ENCODE results near the gene SMAD6. TPM values are rescaled to one million over a fixed set of nuclear protein-coding genes. Genes with fewer than 3 reads are reported as not detected.

SMAD6 gene
- total and polyA plus RNA-seq, 2 experiments from 2014 or later: 3.6 to 32.9 TPM

DNA sequence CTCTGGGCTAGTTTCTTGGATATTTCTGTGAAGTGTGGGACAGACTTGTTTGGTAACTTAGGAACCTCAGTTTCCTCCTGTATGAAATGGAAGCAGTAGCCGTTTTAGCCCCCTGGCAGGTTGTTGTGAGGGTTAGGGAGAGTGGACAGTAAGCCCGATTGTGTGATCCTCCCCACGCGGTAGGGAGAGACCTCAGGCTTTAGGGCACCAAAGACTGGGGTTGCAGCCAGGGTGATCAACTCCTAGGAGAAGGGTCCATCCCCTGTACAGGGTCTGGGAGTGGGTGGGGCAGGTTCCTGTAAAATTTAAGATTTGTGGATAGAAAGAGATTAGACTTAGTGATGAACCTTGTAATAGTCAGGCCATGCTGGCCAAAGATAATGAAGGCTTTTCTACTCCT lies 120.5 kb downstream of the SMAD6 start:
- H3K27me3 ChIP-seq (replicated peaks; ENCODE audit: insufficient read depth): no peaks in the 10 kb centered on the region
- no peak overlapping the region for H3K4me3 ChIP-seq
- TF ChIP-seq EZH2phosphoT487 (IDR thresholded peaks at IDR 0.05; ENCODE audit: insufficient read depth, low read depth): no peak
- TF ChIP-seq EZH2 (IDR thresholded peaks at IDR 0.05; ENCODE audit: insufficient read depth, poor library complexity, severe bottlenecking): no peak
- WGBS, 2 experiments (ENCODE audit: low coverage in 1 of 2, low lambda C conversion rate in 2 of 2, missing lambda C conversion rate in 2 of 2): 95 to 98% methylated on average over 4 of the region's 4 CpGs
- H3K4me2 ChIP-seq (ENCODE audit: unreplicated experiment): no peak overlapping the region
- no peaks in the 10 kb centered on the region for H3K9me2 ChIP-seq (ENCODE audit: insufficient read depth)
- no peak overlapping the region for H3K27ac ChIP-seq
- no peak overlapping the region for H2AFZ ChIP-seq
- H3K9me3 ChIP-seq (ENCODE audit: low read depth): no peaks in the 10 kb centered on the region
- H3K4me1 ChIP-seq (ENCODE audit: insufficient read depth): peaks cover 18% of the 10 kb centered on the region
- no peak for DNase-seq
- no peaks in the 10 kb centered on the region for H3K36me3 ChIP-seq (ENCODE audit: low read depth)
- H3F3A ChIP-seq (ENCODE audit: insufficient read depth): peaks cover 17% of the 10 kb centered on the region; the same call in 1 of the 2 replicates
- in situ Hi-C loops (cut with MboI): no loop called here
- no peaks in the 10 kb centered on the region for H3K79me2 ChIP-seq (ENCODE audit: insufficient read depth)
- H4K20me1 ChIP-seq (ENCODE audit: insufficient read depth): no peaks in the 10 kb centered on the region
- no peak overlapping the region for H3K9ac ChIP-seq

DNA sequence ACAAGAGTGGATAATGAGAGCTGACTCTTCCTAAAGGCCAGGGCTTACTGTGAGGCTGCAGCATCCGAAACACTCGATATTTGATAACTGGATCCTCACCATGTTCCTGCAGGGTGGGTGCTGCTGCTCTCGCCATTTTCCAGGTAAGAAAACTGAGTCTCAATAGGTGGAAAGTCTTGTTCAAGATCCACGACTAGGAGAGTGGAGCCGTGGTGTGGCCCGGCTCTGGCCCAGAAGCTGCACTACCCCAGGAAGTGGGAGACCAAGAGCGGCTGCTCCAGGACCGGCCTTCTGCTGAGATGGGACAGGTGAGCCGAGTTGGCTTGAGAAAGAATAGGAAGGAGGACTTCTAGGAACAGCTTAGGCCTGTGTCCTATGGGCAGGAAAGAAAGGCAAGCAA lies 121.6 kb downstream of the SMAD6 start:
- H3K9ac ChIP-seq: no peak overlapping the region
- H3K36me3 ChIP-seq (ENCODE audit: low read depth): no peaks in the 10 kb centered on the region
- in situ Hi-C loops (cut with MboI): no loop called here
- no peaks in the 10 kb centered on the region for H3K79me2 ChIP-seq (ENCODE audit: insufficient read depth)
- no peaks in the 10 kb centered on the region for H3K9me2 ChIP-seq (ENCODE audit: insufficient read depth)
- no peak overlapping the region for H3K4me3 ChIP-seq
- no peaks in the 10 kb centered on the region for H3K27me3 ChIP-seq (replicated peaks; ENCODE audit: insufficient read depth)
- H4K20me1 ChIP-seq (ENCODE audit: insufficient read depth): no peaks in the 10 kb centered on the region
- TF ChIP-seq EZH2 (IDR thresholded peaks at IDR 0.05; ENCODE audit: insufficient read depth, poor library complexity, severe bottlenecking): no peak
- TF ChIP-seq EZH2phosphoT487 (IDR thresholded peaks at IDR 0.05; ENCODE audit: insufficient read depth, low read depth): no peak
- no peak overlapping the region for H3K4me2 ChIP-seq (ENCODE audit: unreplicated experiment)
- H3K27ac ChIP-seq: no peak overlapping the region
- peaks cover 14% of the 10 kb centered on the region; the same call in 1 of the 2 replicates for H3F3A ChIP-seq (ENCODE audit: insufficient read depth)
- H3K9me3 ChIP-seq (ENCODE audit: low read depth): no peaks in the 10 kb centered on the region
- WGBS, 2 experiments (ENCODE audit: low coverage in 1 of 2, low lambda C conversion rate in 2 of 2, missing lambda C conversion rate in 2 of 2): 95 to 96% methylated on average over 9 of the region's 9 CpGs
- H3K4me1 ChIP-seq (ENCODE audit: insufficient read depth): peaks cover 18% of the 10 kb centered on the region
- H2AFZ ChIP-seq: no peak overlapping the region
- DNase-seq: no peak

DNA sequence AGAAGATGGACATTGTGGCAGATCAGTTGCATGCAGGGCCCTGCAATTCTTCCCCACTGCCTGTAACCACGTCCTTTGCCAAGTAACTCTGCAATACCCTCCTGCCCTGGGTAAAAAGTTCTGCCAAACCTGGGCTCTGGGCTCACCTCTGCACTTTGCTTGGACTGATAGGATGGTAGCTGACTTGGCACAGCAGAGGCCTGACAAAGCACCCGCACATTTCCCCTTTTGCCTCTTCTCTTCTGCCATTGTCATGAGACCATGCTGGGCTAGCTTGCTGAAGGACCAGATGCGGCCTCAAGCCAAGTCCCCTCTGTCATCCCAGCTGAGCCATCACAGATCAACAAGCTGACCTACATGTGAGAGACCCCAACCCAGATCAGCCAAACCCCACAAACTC lies 122.4 kb downstream of the SMAD6 start:
- Histone ChIP-seq H3K9me2 (ENCODE audit: insufficient read depth) (no peaks in the 10 kb centered on the region), H3K79me2 (ENCODE audit: insufficient read depth) (no peaks in the 10 kb centered on the region), H3F3A (ENCODE audit: insufficient read depth) (peaks cover 7% of the 10 kb centered on the region; the same call in 1 of the 2 replicates), H4K20me1 (ENCODE audit: insufficient read depth) (no peaks in the 10 kb centered on the region), H3K4me3 (no peak overlapping the region), H3K9me3 (ENCODE audit: low read depth) (no peaks in the 10 kb centered on the region), H3K27me3 (replicated peaks; ENCODE audit: insufficient read depth) (no peaks in the 10 kb centered on the region), H3K9ac (no peak overlapping the region), H3K36me3 (ENCODE audit: low read depth) (no peaks in the 10 kb centered on the region), H3K27ac (no peak overlapping the region), H2AFZ (no peak overlapping the region), H3K4me2 (ENCODE audit: unreplicated experiment) (no peak overlapping the region), H3K4me1 (ENCODE audit: insufficient read depth) (peaks cover 16% of the 10 kb centered on the region)
- no peak for DNase-seq
- in situ Hi-C loops (cut with MboI): no loop called here
- 95 to 97% methylated on average over 3 of the region's 3 CpGs for WGBS, 2 experiments (ENCODE audit: low coverage in 1 of 2, low lambda C conversion rate in 2 of 2, missing lambda C conversion rate in 2 of 2)
- TF ChIP-seq EZH2phosphoT487 (IDR thresholded peaks at IDR 0.05; ENCODE audit: insufficient read depth, low read depth) (no peak), EZH2 (IDR thresholded peaks at IDR 0.05; ENCODE audit: insufficient read depth, poor library complexity, severe bottlenecking) (no peak)

DNA sequence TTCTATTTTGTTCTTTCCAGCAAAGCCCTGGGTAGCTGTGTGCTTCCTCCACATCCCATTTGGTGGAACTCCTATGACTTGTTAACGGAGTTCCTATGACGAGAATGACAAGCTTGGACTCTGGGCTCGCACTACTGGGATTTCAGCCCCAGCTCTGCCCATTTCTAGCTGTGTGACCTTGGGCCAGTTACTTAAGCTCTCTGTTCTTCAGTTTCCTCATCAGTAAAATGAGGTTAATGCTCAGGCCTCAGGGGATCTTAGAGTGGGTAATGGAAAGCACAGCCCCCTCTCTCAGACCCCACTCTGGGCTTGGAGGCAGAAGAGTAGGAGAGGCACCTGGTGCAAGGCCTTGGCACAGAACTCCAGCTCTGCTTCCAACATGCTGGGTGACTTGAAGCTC lies 123.1 kb downstream of the SMAD6 start:
- peaks cover 22% of the 10 kb centered on the region for H3K4me1 ChIP-seq (ENCODE audit: insufficient read depth)
- H3K4me2 ChIP-seq (ENCODE audit: unreplicated experiment): no peak overlapping the region
- H3K9me2 ChIP-seq (ENCODE audit: insufficient read depth): no peaks in the 10 kb centered on the region
- H3K27me3 ChIP-seq (replicated peaks; ENCODE audit: insufficient read depth): no peaks in the 10 kb centered on the region
- 93 to 97% methylated on average over 3 of the region's 3 CpGs for WGBS, 2 experiments (ENCODE audit: low coverage in 1 of 2, low lambda C conversion rate in 2 of 2, missing lambda C conversion rate in 2 of 2)
- no peak overlapping the region for H3K27ac ChIP-seq
- no peak overlapping the region for H3K9ac ChIP-seq
- H3K4me3 ChIP-seq: no peak overlapping the region
- H3F3A ChIP-seq (ENCODE audit: insufficient read depth): peaks cover 4% of the 10 kb centered on the region; the same call in 1 of the 2 replicates
- no peaks in the 10 kb centered on the region for H3K79me2 ChIP-seq (ENCODE audit: insufficient read depth)
- H4K20me1 ChIP-seq (ENCODE audit: insufficient read depth): no peaks in the 10 kb centered on the region
- no peaks in the 10 kb centered on the region for H3K36me3 ChIP-seq (ENCODE audit: low read depth)
- no peak overlapping the region for H2AFZ ChIP-seq
- TF ChIP-seq EZH2 (IDR thresholded peaks at IDR 0.05; ENCODE audit: insufficient read depth, poor library complexity, severe bottlenecking): no peak
- no peak for TF ChIP-seq EZH2phosphoT487 (IDR thresholded peaks at IDR 0.05; ENCODE audit: insufficient read depth, low read depth)
- in situ Hi-C loops (cut with MboI): no loop called here
- no peak for DNase-seq
- H3K9me3 ChIP-seq (ENCODE audit: low read depth): no peaks in the 10 kb centered on the region

DNA sequence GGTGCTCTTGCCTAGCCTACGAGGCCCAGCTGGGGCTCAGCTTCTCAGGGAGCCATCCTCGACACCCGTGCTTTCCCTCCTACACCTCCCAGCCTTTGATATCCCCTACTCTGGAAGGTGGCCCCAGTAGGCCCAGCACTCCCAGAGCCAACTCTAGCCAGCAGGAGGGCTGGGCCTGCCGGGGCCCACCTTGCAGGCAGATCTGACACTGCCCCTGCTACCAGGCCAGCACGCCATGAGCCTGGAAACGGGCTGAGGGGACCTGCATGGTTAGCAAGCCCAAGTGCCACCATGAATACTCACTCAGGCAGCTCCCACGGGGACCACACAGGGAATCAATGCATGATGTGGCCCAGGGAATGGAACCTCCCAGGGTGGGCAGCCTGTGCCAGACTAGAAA lies 123.7 kb downstream of the SMAD6 start:
- in situ Hi-C loops (cut with MboI): no loop called here
- H3K9me3 ChIP-seq (ENCODE audit: low read depth): no peaks in the 10 kb centered on the region
- no peak overlapping the region for H3K27ac ChIP-seq
- H3K27me3 ChIP-seq (replicated peaks; ENCODE audit: insufficient read depth): no peaks in the 10 kb centered on the region
- TF ChIP-seq EZH2 (IDR thresholded peaks at IDR 0.05; ENCODE audit: insufficient read depth, poor library complexity, severe bottlenecking) (no peak), EZH2phosphoT487 (IDR thresholded peaks at IDR 0.05; ENCODE audit: insufficient read depth, low read depth) (no peak)
- H3K36me3 ChIP-seq (ENCODE audit: low read depth): no peaks in the 10 kb centered on the region
- no peaks in the 10 kb centered on the region for H3K9me2 ChIP-seq (ENCODE audit: insufficient read depth)
- peaks cover 9% of the 10 kb centered on the region for H3F3A ChIP-seq (ENCODE audit: insufficient read depth)
- H3K9ac ChIP-seq: no peak overlapping the region
- no peak overlapping the region for H2AFZ ChIP-seq
- no peak overlapping the region for H3K4me2 ChIP-seq (ENCODE audit: unreplicated experiment)
- no peaks in the 10 kb centered on the region for H3K79me2 ChIP-seq (ENCODE audit: insufficient read depth)
- DNase-seq: no peak
- no peaks in the 10 kb centered on the region for H4K20me1 ChIP-seq (ENCODE audit: insufficient read depth)
- 93 to 100% methylated on average over 6 to 7 of the region's 7 CpGs for WGBS, 2 experiments (ENCODE audit: low coverage in 1 of 2, low lambda C conversion rate in 2 of 2, missing lambda C conversion rate in 2 of 2)
- no peak overlapping the region for H3K4me3 ChIP-seq
- peaks cover 23% of the 10 kb centered on the region for H3K4me1 ChIP-seq (ENCODE audit: insufficient read depth)
